Measurements from ENCODE around the gene EIF4G3.

EIF4G3 gene

GRCh38 chr1:20787840-20788795 lies 388.6 kb downstream of the EIF4G3 start:
- FAIRE-seq, result no peak

GRCh38 chr1:20787029-20787839 lies 389.5 kb downstream of the EIF4G3 start, which contains the start of gene HP1BP3:
HP1BP3 (minus strand) TSS chr1:20787307; CDS start chr1:20780440, 6,867 bp downstream.
- no peak for FAIRE-seq

- no peak for FAIRE-seq
Observed at GRCh38 chr1:20786253-20787028, 390.3 kb downstream of the EIF4G3 start.

- FAIRE-seq, result no peak
Observed at GRCh38 chr1:20785907-20786252, 390.8 kb downstream of the EIF4G3 start.

- FAIRE-seq, result no peak
Observed at GRCh38 chr1:20775700-20776099, 401.0 kb downstream of the EIF4G3 start.

GRCh38 chr1:20771780-20772179 lies 404.9 kb downstream of the EIF4G3 start:
- no peak for FAIRE-seq

- no peak for FAIRE-seq
Observed at GRCh38 chr1:20770314-20771087, 406.2 kb downstream of the EIF4G3 start.

GRCh38 chr1:20767271-20767670 lies 409.4 kb downstream of the EIF4G3 start:
- FAIRE-seq, result no peak

GRCh38 chr1:20763417-20763816 lies 413.3 kb downstream of the EIF4G3 start:
- FAIRE-seq, result no peak

GRCh38 chr1:20760322-20760721 lies 416.4 kb downstream of the EIF4G3 start:
- FAIRE-seq, result no peak

All from TTC549 (cell line).